Activated CD4-positive, alpha-beta memory T cell treated with anti-CD3 and anti-CD28 coated beads, Interleukin-2, amount 10 ng/mL, durations not matched to agents 7 days and 5 days (primary cell): ENCODE measurements around the gene HOXA3. TPM values are rescaled to one million over a fixed set of nuclear protein-coding genes. Genes with fewer than 3 reads are reported as not detected.

Experiments used
- CTCF ChIA-PET: fragments of 350-600 bp; sonication (Branson Sonifier 250); formaldehyde crosslinking; loops from one replicate; lab custom pipeline; 2021; ENCODE audit warnings: antibody characterized with exemption, inconsistent platforms; lab: Charles Lee
- POLR2A ChIA-PET: fragments of 350-600 bp; sonication (Branson Sonifier 250); formaldehyde crosslinking; loops from one replicate; lab custom pipeline; 2021; ENCODE audit warnings: antibody characterized with exemption; lab: Charles Lee
- DNase-seq: peaks from one replicate; pipeline ENCODE4 v3.0.0-alpha.2; 2020
- H3K27ac Mint-ChIP-seq: one replicate; pipeline ENCODE4 v1.8.0; 2021; ENCODE audit warnings: mild to moderate bottlenecking, mixed read lengths
- H3K27me3 Mint-ChIP-seq: one replicate; pipeline ENCODE4 v1.8.0; 2021; ENCODE audit warnings: mixed read lengths
- H3K36me3 Mint-ChIP-seq: one replicate; pipeline ENCODE4 v1.8.0; 2021; ENCODE audit warnings: low read depth, mixed read lengths
- H3K4me1 Mint-ChIP-seq: one replicate; pipeline ENCODE4 v1.8.0; 2021; ENCODE audit warnings: mixed read lengths
- H3K4me3 Mint-ChIP-seq: one replicate; pipeline ENCODE4 v1.8.0; 2021; ENCODE audit warnings: mild to moderate bottlenecking, mixed read lengths
- H3K9me3 Mint-ChIP-seq: one replicate; pipeline ENCODE4 v1.8.0; 2021; ENCODE audit warnings: mixed read lengths
- total RNA-seq, 2 experiments: library from RNA; stranded (reverse); gene quantifications; one replicate each; pipeline ENCODE4 v1.2.3, GENCODE V29; 2021

HOXA3 gene
- total RNA-seq, 2 experiments from 2014 or later: not detected

- ChIA-PET CTCF (interaction anchor here (0.9 to 1.5 kb wide), 2 partner anchors 19 to 465 kb away, joined by 3 read pairs; no protein-coding TSS in a partner anchor), POLR2A (no interaction called here)
- Mint-ChIP-seq H3K27me3 (peaks cover 28% of the 10 kb centered on the region), H3K27ac (no peak overlapping the region), H3K4me3 (no peak overlapping the region), H3K4me1 (peaks cover 2% of the 10 kb centered on the region), H3K9me3 (no peaks in the 10 kb centered on the region), H3K36me3 (no peaks in the 10 kb centered on the region)
- no peak for DNase-seq
Measured at GRCh38 chr7:27143950-27144780, 8.2 kb downstream of the HOXA3 start.

- H3K27me3 Mint-ChIP-seq: peaks cover 24% of the 10 kb centered on the region
- POLR2A ChIA-PET: no interaction called here
- H3K27ac Mint-ChIP-seq: no peak within 1 kb of the TSS
- peaks cover 2% of the 10 kb centered on the region for H3K4me1 Mint-ChIP-seq
- no peaks in the 10 kb centered on the region for H3K36me3 Mint-ChIP-seq
- no peak for DNase-seq
- CTCF ChIA-PET: interaction anchor here (0.9 to 1.5 kb wide), 2 partner anchors 20 to 464 kb away, joined by 3 read pairs; no protein-coding TSS in a partner anchor
- no peak within 1 kb of the TSS for H3K4me3 Mint-ChIP-seq
- H3K9me3 Mint-ChIP-seq: no peaks in the 10 kb centered on the region
Measured at GRCh38 chr7:27143023-27143949, 9.1 kb downstream of the HOXA3 start, which contains the start of gene HOXA5. TSS of gene HOXA5 (minus strand) at chr7:27143681. CDS start at chr7:27143607, 74 bp downstream.

DNA sequence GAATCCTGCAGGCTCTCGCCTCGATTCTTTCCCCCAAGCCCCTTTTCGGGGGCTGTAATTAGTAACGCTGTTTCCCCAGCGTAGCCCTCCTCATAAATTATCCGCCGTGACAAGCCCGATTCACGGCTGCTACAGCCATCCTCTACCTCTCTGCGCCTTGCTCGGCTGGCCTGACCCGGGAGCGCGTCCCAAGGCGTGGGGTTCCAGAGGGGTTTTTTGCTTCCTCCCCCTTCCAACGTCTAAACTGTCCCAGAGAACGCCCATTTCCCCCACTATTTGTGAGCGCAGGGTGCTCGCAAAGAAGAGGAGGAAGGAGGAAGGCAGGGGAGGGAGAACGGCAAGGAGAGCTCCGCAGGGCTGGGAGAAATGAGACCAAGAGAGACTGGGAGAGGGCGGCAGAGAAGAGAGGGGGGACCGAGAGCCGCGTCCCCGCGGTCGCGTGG is 9.8 kb downstream of the HOXA3 start:
- Mint-ChIP-seq H3K4me3 (no peak overlapping the region), H3K4me1 (no peaks in the 10 kb centered on the region), H3K36me3 (no peaks in the 10 kb centered on the region), H3K9me3 (no peaks in the 10 kb centered on the region), H3K27ac (no peak overlapping the region), H3K27me3 (peaks cover 25% of the 10 kb centered on the region)
- ChIA-PET POLR2A (no interaction called here), CTCF (interaction anchor here (2.0 kb wide), 1 partner anchor 8 kb away, joined by 7 read pairs; no protein-coding TSS in a partner anchor)
- no peak for DNase-seq

DNA sequence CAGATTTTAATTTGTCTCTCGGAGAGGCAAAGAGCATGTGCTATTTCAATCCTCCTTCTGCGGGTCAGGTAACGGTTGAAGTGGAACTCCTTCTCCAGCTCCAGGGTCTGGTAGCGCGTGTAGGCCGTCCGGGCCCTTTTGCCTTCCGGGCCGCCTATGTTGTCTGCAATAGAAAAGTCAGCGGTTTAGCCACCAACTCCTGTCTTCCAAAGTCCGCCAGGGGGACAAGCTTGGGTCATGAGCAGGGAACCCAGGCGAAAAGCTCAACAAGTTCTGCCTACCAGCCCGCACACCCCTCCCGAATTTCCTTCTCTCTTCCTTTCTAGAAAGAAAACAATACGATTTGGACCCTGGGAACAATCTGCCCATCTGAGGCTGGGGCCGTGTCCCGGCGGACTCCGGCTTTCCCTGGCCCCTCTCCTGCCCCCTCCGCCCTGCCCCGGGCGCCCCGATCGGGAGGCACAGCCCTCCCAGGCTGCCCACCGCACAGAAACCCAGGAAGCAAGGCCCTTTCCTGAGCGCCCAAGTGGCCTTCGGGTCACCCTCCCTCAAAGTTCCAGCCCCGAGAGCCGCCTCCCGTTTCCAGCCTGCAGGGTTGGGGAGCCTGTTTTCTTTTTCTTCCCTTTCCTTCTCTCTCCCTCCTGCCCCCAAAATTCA is 10.3 kb downstream of the HOXA3 start:
- Mint-ChIP-seq H3K27ac (no peak overlapping the region), H3K4me1 (no peaks in the 10 kb centered on the region), H3K9me3 (no peaks in the 10 kb centered on the region), H3K27me3 (peaks cover 25% of the 10 kb centered on the region), H3K4me3 (no peak overlapping the region), H3K36me3 (no peaks in the 10 kb centered on the region)
- ChIA-PET POLR2A (no interaction called here), CTCF (interaction anchor here (2.0 kb wide), 1 partner anchor 8 kb away, joined by 7 read pairs; no protein-coding TSS in a partner anchor)
- DNase-seq: no peak

DNA sequence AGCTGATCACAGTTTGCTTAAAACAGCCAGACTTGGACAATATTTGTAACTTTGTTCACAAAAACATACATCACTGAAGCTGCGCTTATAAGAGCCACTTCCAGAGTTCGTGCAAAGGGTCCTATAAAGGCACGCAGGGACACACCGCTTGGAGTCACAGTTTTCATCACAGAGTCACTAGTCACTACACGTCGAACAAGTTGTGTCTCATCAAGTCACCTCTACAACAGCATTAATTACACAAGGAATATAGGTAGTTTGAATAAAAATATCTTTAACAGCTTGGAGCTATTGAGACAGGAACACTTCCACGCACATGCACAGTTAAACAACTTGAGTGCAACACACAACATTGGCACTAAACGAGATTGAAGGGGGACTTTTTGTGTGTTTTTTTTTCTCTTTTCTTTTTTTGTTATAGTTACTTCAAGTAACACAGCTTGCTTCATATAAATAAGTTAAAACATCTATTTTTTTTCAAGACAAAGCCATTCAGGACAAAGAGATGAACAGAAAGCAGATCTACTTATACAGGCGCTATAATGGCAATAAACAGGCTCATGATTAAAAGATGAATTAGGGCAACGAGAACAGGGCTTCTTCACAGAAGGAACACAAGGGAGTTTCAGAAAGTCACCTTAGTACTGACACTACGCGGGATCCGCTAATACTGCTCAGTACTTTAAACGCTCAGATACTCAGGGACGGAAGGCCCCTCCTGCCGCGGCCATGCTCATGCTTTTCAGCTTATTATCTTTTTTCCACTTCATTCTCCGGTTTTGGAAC is 11.1 kb downstream of the HOXA3 start:
- Mint-ChIP-seq H3K9me3 (no peaks in the 10 kb centered on the region), H3K36me3 (no peaks in the 10 kb centered on the region), H3K4me1 (no peaks in the 10 kb centered on the region), H3K4me3 (no peak overlapping the region), H3K27ac (no peak overlapping the region), H3K27me3 (peaks cover 24% of the 10 kb centered on the region)
- DNase-seq: no peak
- ChIA-PET POLR2A (no interaction called here), CTCF (interaction anchor here (2.0 kb wide), 1 partner anchor 9 kb away, joined by 7 read pairs; no protein-coding TSS in a partner anchor)

GRCh38 chr7:27140126-27140857 is 12.1 kb downstream of the HOXA3 start:
- H3K27me3 Mint-ChIP-seq: peaks cover 30% of the 10 kb centered on the region
- H3K27ac Mint-ChIP-seq: no peak overlapping the region
- no peaks in the 10 kb centered on the region for H3K9me3 Mint-ChIP-seq
- CTCF ChIA-PET: interaction anchor here (2.0 kb wide), 1 partner anchor 10 kb away, joined by 7 read pairs; no protein-coding TSS in a partner anchor
- DNase-seq: no peak
- H3K4me3 Mint-ChIP-seq: no peak overlapping the region
- peaks cover 4% of the 10 kb centered on the region for H3K4me1 Mint-ChIP-seq
- POLR2A ChIA-PET: no interaction called here
- H3K36me3 Mint-ChIP-seq: no peaks in the 10 kb centered on the region

- no peak overlapping the region for H3K4me3 Mint-ChIP-seq
- DNase-seq: no peak
- H3K4me1 Mint-ChIP-seq: peaks cover 12% of the 10 kb centered on the region
- H3K9me3 Mint-ChIP-seq: no peaks in the 10 kb centered on the region
- ChIA-PET CTCF (no interaction called here), POLR2A (no interaction called here)
- peaks cover 36% of the 10 kb centered on the region for H3K27me3 Mint-ChIP-seq
- H3K36me3 Mint-ChIP-seq: no peaks in the 10 kb centered on the region
- H3K27ac Mint-ChIP-seq: no peak overlapping the region
Measured at GRCh38 chr7:27139334-27140125, 12.9 kb downstream of the HOXA3 start.

GRCh38 chr7:27138985-27139333 is 13.4 kb downstream of the HOXA3 start:
- DNase-seq: no peak
- Mint-ChIP-seq H3K4me3 (no peak overlapping the region), H3K4me1 (peaks cover 18% of the 10 kb centered on the region), H3K27me3 (peaks cover 41% of the 10 kb centered on the region), H3K9me3 (no peaks in the 10 kb centered on the region), H3K36me3 (no peaks in the 10 kb centered on the region), H3K27ac (no peak overlapping the region)
- POLR2A ChIA-PET: no interaction called here
- CTCF ChIA-PET: no interaction called here

DNA sequence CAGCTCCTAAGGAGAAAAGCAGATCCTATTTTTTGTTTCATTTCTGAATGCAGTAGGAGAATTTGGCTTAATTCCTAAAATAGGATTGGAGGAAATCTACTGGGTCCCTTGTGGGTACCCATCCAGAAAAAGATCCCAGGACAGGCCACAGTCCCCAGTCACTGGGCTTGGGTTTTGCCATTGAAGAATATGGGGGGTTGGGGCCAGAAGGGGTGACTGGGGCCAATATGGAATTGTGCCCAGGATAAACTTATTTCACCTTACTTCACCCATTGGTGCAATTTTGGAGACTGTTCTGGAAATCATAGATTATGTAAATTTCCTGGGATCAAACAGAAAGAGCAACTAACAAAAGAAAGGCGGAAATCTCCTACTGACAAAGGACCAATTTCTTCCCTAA is 13.9 kb downstream of the HOXA3 start:
- Mint-ChIP-seq H3K27me3 (peaks cover 44% of the 10 kb centered on the region), H3K4me3 (no peak overlapping the region), H3K36me3 (no peaks in the 10 kb centered on the region), H3K27ac (no peak overlapping the region), H3K4me1 (peaks cover 20% of the 10 kb centered on the region), H3K9me3 (no peaks in the 10 kb centered on the region)
- DNase-seq: no peak
- CTCF ChIA-PET: no interaction called here
- POLR2A ChIA-PET: no interaction called here

DNA sequence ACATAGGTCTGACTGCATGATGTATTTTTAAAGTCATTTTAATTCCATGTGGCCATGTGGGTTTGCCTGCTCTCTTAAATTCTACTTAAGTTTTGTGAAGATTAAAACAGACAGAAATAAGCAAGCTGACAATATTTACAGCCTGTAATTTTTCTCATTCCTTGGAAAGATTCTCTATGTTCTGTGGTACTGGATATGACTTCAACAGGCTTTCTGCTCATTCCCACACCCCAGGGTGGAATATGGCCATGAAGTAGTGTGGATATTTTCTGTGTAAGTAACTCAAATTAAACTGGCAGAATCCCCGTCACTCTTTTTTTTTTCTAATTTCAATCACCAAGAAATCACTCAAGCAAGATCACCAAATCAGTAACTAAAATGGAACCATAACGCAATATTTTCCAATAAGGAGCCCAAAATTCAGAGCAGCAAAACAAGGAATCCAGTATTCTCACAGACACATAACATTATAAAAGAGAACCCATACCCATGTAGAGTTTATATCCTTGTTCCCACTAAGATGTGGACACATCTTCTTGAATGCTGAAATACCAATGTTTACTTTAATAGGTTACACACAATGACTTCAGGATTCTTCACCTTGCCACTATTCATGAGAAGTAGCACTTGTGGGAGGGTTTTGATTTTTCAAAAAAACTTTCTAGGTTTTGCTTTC is 14.6 kb downstream of the HOXA3 start:
- Mint-ChIP-seq H3K4me1 (peaks cover 20% of the 10 kb centered on the region), H3K4me3 (no peak overlapping the region), H3K36me3 (no peaks in the 10 kb centered on the region), H3K27me3 (peaks cover 50% of the 10 kb centered on the region), H3K9me3 (no peaks in the 10 kb centered on the region), H3K27ac (no peak overlapping the region)
- DNase-seq: no peak
- CTCF ChIA-PET: no interaction called here
- POLR2A ChIA-PET: no interaction called here
